ENCODE measurements around the gene ARID4B. TPM values are rescaled to one million over a fixed set of nuclear protein-coding genes. Genes with fewer than 3 reads are reported as not detected.

Gene ARID4B
- total RNA-seq, 1 experiment from 2014 or later = 34.0 TPM

DNA sequence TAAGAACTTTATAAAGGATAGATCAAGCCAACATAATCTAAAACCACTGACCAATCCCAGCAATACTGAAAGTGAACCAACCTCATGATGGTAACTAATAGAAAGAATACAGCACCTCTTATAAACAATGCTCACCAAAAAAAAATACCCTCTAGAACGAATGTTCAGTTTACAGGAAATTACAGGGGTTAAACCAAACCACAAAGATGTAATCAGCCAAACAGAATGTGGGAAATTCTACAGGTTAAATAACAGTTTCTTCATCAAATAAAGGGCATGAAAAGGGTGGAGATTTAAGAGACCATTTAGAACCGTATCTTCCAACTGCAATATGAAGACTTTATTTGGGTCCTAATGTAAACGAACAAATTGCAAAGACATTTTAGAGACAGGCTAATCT is 30.4 kb downstream of the ARID4B start:
- no peak for DNase-seq
- no peak overlapping the region for H2BK20ac ChIP-seq (ENCODE audit: low read depth, low read length, poor library complexity, severe bottlenecking)
- H2AFZ ChIP-seq (ENCODE audit: low read length) = no peak overlapping the region
- no peak overlapping the region for H4K8ac ChIP-seq (replicated peaks; ENCODE audit: insufficient read length, low read depth, low read length)
- H3K18ac ChIP-seq (ENCODE audit: insufficient read length, low read depth, low read length) = no peak overlapping the region
- Mint-ChIP-seq H3K9me3 (peaks cover 10 to 17% of the 10 kb centered on the region in 2 experiments), H3K27me3 (ENCODE audit: low read depth) (no peaks in the 10 kb centered on the region), H3K36me3 (ENCODE audit: insufficient read depth in 1 of 3, low read depth in 3 of 3) (peaks cover 10 to 23% (median 15%) of the 10 kb centered on the region in 3 experiments), H3K4me1 (peaks cover 18 to 23% of the 10 kb centered on the region in 2 experiments), H3K27ac (no peak overlapping the region), H3K4me3 (no peak overlapping the region)
- no peak overlapping the region for H3K4me2 ChIP-seq (ENCODE audit: insufficient read depth, insufficient read length, low read length)
- H3K27ac ChIP-seq (ENCODE audit: insufficient read length, low read depth, low read length) = no peak overlapping the region
- no peaks in the 10 kb centered on the region for H3K27me3 ChIP-seq (ENCODE audit: insufficient read depth, low read length)
- H3K4ac ChIP-seq (ENCODE audit: low read depth, low read length) = no peak overlapping the region
- no peak overlapping the region for H4K5ac ChIP-seq (ENCODE audit: insufficient read length, low read depth, low read length)
- no peak overlapping the region for H4K91ac ChIP-seq (ENCODE audit: insufficient read length, low read depth, low read length)
- H2BK15ac ChIP-seq (ENCODE audit: low read depth, low read length) = no peak overlapping the region
- no peak overlapping the region for H2BK5ac ChIP-seq (ENCODE audit: insufficient read length, low read length)
- no CpG with 5 or more reads among the region's 3 CpGs for WGBS (ENCODE audit: extremely low coverage, insufficient read length, low lambda C conversion rate)
- H3K79me2 ChIP-seq (ENCODE audit: insufficient read depth, low read length) = peaks cover 32% of the 10 kb centered on the region; the same call in 1 of the 2 replicates
- H2AK5ac ChIP-seq (ENCODE audit: insufficient read length, low read length) = no peak overlapping the region
- H3K23ac ChIP-seq (ENCODE audit: insufficient read length, low read depth, low read length) = no peak overlapping the region
- no peak overlapping the region for H2BK12ac ChIP-seq (ENCODE audit: insufficient read length, low read depth, low read length)
- no peak overlapping the region for H3K9ac ChIP-seq (ENCODE audit: extremely low read depth, insufficient read length, low read length)
- TF ChIP-seq, protein P1, sequence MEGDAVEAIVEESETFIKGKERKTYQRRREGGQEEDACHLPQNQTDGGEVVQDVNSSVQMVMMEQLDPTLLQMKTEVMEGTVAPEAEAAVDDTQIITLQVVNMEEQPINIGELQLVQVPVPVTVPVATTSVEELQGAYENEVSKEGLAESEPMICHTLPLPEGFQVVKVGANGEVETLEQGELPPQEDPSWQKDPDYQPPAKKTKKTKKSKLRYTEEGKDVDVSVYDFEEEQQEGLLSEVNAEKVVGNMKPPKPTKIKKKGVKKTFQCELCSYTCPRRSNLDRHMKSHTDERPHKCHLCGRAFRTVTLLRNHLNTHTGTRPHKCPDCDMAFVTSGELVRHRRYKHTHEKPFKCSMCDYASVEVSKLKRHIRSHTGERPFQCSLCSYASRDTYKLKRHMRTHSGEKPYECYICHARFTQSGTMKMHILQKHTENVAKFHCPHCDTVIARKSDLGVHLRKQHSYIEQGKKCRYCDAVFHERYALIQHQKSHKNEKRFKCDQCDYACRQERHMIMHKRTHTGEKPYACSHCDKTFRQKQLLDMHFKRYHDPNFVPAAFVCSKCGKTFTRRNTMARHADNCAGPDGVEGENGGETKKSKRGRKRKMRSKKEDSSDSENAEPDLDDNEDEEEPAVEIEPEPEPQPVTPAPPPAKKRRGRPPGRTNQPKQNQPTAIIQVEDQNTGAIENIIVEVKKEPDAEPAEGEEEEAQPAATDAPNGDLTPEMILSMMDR (conservative IDR thresholded peaks at IDR 0.05) = no peak
- no peaks in the 10 kb centered on the region for H3K23me2 ChIP-seq (ENCODE audit: insufficient read length, low read depth, low read length, poor library complexity, severe bottlenecking)
- H3K79me1 ChIP-seq (ENCODE audit: insufficient read depth, low read depth, low read length, poor library complexity, severe bottlenecking) = no peaks in the 10 kb centered on the region
- H3K56ac ChIP-seq (ENCODE audit: insufficient read length, low read depth, low read length) = no peak overlapping the region
- H2BK120ac ChIP-seq (ENCODE audit: low read depth, low read length, poor library complexity, severe bottlenecking) = no peak overlapping the region
- no peaks in the 10 kb centered on the region; the same call in 1 of the 2 replicates for H3K4me1 ChIP-seq (ENCODE audit: insufficient read depth, low read length)
- no peak overlapping the region for H3T11ph ChIP-seq (ENCODE audit: low read length)
- H3K9me3 ChIP-seq (ENCODE audit: control insufficient read depth, low read depth, low read length) = no peaks in the 10 kb centered on the region
- no peak overlapping the region for H3K14ac ChIP-seq (ENCODE audit: insufficient read depth, low read length)
- H4K20me1 ChIP-seq (ENCODE audit: control insufficient read depth, insufficient read depth, insufficient read length) = no peaks in the 10 kb centered on the region

Measured in H9 (cell line).